HCT116 (cell line): Measurements from ENCODE around the gene G2E3. TPM values are rescaled to one million over a fixed set of nuclear protein-coding genes. Genes with fewer than 3 reads are reported as not detected.

Experiments used
- SRF ChIP-seq: IDR thresholded peaks from 2 replicates; pipeline ENCODE4 v1.6.1; 2012; ENCODE audit warnings: low read depth
- TCF7L2 ChIP-seq: IDR thresholded peaks from 2 replicates; pipeline ENCODE4 v1.7.0; 2011; ENCODE audit warnings: borderline replicate concordance, inconsistent platforms; ENCODE audit not compliant: insufficient read depth, insufficient read length; ENCODE audit errors: extremely low read depth
- YY1 ChIP-seq: IDR thresholded peaks from 2 replicates; pipeline ENCODE4 v1.6.1; 2011; ENCODE audit warnings: low read length, low read depth, moderate library complexity, mild to moderate bottlenecking; ENCODE audit not compliant: insufficient replicate concordance; ENCODE audit errors: extremely low read depth
- ZFX ChIP-seq: fragments of 450-650 bp; IDR thresholded peaks from 2 replicates; pipeline ENCODE4 v1.6.1; 2017
- total RNA-seq: library from RNA; stranded (reverse); gene quantifications from one replicate; pipeline ENCODE4 v1.2.1, GENCODE V29; 2021; ENCODE audit not compliant: unreplicated experiment

Gene G2E3
- total RNA-seq, 1 experiment from 2014 or later, result 47.0 TPM

DNA sequence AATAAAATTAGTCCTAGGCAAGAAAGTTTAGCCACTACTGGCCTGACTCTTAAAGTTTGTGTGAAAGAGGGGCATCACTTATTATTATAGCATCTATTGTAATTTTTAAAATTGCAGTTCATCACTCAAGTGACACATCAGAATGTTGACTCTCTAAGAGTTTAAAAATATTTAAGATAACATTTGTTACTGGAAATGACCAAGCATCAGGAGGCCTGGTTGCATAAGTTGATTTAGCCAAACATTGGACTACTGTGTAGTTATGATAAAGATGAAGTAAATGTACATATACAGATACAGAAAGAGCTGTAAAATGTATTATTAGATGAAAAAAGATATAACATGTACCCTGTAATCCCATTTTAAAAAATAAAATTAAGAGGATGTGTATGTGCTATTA, 110.6 kb downstream of the G2E3 start (continued):
- TF ChIP-seq TCF7L2, result no peak
- TF ChIP-seq YY1, result no peak
- TF ChIP-seq SRF, result no peak
- TF ChIP-seq ZFX, result no peak

Other genes starting within 250 kb of the G2E3 start
- 71.1 TPM for gene SCFD1, start 63.2 kb downstream of the G2E3 start, total RNA-seq